SJSA1 (cell line): ENCODE data around the gene SLC8A1. TPM values are rescaled to one million over a fixed set of nuclear protein-coding genes. Genes with fewer than 3 reads are reported as not detected.

Experiments
- DNase-seq, 2 experiments: peaks; one replicate each; pipeline ENCODE4 v3.0.0-alpha.2; 2015 to 2020; ENCODE audit warnings: low spot score in 2 of 2, low read depth in 1 of 2
- H3K27ac ChIP-seq: fragments of 250-450 bp; sonication (Bioruptor Pico); 2 replicates; pipeline ENCODE4 v1.5.1; 2020; ENCODE audit warnings: mild to moderate bottlenecking, moderate library complexity
- H3K27me3 ChIP-seq: fragments of 250-450 bp; sonication (Bioruptor Pico); replicated peaks from 2 replicates; pipeline ENCODE4 v1.5.1; 2020; ENCODE audit warnings: mild to moderate bottlenecking, moderate library complexity
- H3K36me3 ChIP-seq: fragments of 250-450 bp; sonication (Bioruptor Pico); 2 replicates; pipeline ENCODE4 v1.5.1; 2020; ENCODE audit warnings: mild to moderate bottlenecking
- H3K4me1 ChIP-seq: fragments of 250-450 bp; sonication (Bioruptor Pico); replicated peaks from 2 replicates; pipeline ENCODE4 v1.6.1; 2021; ENCODE audit warnings: mild to moderate bottlenecking
- H3K4me3 ChIP-seq: fragments of 250-450 bp; sonication (Bioruptor Pico); 2 replicates; pipeline ENCODE4 v1.5.1; 2020; ENCODE audit warnings: mild to moderate bottlenecking
- H3K9me3 ChIP-seq: fragments of 250-450 bp; sonication (Bioruptor Pico); replicated peaks from 2 replicates; pipeline ENCODE4 v1.5.1; 2020; ENCODE audit warnings: mild to moderate bottlenecking
- total RNA-seq: library from RNA; depleted of rRNA; stranded (reverse); fragments of >200 nt; shearing (Covaris generic); gene quantifications from 2 replicates; pipeline ENCODE4 v1.2.3, GENCODE V29; 2014

The SLC8A1 gene
- total RNA-seq, 1 experiment from 2014 or later: 20.1 TPM

DNA sequence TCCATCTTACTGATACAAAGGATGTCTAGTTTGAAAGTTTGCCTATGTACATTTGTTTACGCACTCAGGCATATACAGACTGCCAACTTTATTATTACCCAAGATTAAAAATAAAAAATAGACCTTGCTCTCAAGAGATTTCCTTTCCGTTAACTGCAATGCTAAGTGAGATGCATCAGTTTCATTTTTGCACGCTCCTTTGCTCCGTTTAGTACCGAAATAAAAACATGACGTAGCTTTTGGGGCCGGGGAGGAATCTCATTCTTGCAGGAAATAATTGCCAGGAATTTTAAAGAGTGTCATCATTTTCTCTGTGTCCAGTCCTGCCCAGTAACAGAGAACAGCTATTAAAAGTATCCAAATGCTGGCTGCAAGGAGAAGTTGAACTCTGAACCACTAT is 169.5 kb downstream of the SLC8A1 start:
- no peaks in the 10 kb centered on the region for H3K27me3 ChIP-seq
- no peak overlapping the region for H3K4me3 ChIP-seq
- no peaks in the 10 kb centered on the region for H3K9me3 ChIP-seq
- H3K36me3 ChIP-seq: no peaks in the 10 kb centered on the region
- H3K27ac ChIP-seq: no peak overlapping the region
- H3K4me1 ChIP-seq: peaks cover 26% of the 10 kb centered on the region
- DNase-seq: no peak

DNA sequence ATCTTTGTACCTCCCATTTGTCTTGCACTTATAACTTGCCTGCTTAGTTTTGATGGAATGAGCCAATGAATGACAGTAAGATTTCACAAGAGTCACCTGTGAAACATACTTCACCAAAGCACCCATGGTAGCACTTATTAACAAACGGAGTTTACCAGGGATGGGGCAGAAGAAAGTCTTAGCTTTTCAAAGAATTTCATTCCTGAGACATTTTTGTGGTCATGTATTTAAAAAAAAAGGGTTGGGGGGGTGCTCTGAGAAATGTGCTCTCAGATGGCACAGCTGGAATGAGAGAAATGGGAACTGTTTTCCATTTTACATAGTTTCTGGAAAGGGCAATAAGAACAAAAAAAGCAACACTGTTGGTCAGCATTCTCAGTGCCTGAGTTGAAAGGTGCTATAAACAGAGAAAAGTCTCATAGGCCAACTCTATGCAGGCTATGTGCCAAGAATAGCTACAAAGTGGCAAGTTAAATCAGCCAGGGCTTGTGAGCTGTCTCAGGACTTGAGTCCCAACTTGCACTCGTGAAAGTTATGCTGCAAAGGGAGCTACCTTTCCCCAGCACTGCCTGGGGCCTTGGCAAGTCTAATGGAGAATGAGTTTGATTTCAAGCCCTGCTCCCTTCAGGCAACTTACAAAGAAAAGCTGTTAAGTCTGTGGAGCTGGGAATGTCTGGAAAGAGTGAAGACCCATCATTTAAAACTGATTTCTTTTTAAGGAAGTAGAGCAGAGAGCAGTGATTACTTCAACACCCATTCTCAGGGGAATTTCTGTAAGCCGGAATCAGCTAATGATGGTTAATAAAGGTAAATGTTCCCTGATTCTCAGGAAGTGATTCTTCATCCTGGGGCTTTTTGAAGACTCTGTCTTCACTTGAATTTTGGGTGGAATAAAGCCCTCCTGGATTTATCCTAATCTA is 170.6 kb downstream of the SLC8A1 start:
- Histone ChIP-seq H3K4me3 (no peak overlapping the region), H3K9me3 (no peaks in the 10 kb centered on the region), H3K27ac (peak overlapping the region; percentile 54), H3K27me3 (no peaks in the 10 kb centered on the region), H3K36me3 (no peaks in the 10 kb centered on the region), H3K4me1 (peaks cover 32% of the 10 kb centered on the region)
- peak; percentile 52 to 78 for DNase-seq

DNA sequence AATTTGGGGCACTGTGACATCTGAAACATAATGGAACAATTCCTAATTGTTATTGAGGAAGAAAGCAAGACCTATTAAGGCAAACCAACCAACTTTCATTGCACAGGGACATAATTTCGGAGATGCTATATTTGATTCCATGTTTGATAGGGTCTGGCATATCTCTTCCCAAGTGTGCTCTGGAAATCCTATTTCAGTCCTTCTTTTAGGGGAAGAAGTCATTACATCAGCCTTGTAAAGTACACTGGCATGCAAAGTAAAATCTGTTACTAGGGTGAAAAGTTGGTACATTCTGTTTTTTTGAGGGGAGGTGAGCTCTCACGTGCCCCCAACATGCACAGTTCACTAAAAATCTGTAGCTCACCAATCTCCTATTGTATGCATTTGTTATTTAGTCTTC is 172.4 kb downstream of the SLC8A1 start:
- H3K27ac ChIP-seq: no peak overlapping the region
- no peak for DNase-seq
- H3K27me3 ChIP-seq: no peaks in the 10 kb centered on the region
- H3K9me3 ChIP-seq: no peaks in the 10 kb centered on the region
- H3K4me1 ChIP-seq: peaks cover 32% of the 10 kb centered on the region
- H3K4me3 ChIP-seq: no peak overlapping the region
- no peaks in the 10 kb centered on the region for H3K36me3 ChIP-seq

DNA sequence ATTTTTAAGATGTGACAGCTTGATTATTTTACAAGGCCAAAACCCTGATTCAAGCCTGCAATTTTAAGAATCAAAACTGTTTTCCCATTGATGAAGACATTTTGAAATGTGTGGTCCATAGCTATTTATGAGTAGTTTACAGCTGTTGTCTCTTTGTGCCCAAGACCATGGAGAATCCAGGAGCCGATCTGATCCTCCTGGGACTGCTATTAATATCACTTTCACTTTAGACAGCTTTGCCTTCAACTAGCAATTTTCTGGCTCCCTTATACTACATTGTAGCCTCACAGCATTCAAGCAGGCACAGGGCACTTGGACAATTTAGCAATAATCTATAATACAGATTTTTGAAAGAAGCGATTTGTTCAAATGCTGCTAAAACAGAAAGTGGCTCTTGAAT is 172.9 kb downstream of the SLC8A1 start:
- Histone ChIP-seq H3K4me1 (peaks cover 32% of the 10 kb centered on the region), H3K9me3 (no peaks in the 10 kb centered on the region), H3K36me3 (no peaks in the 10 kb centered on the region), H3K4me3 (no peak overlapping the region), H3K27me3 (no peaks in the 10 kb centered on the region), H3K27ac (no peak overlapping the region; the same call in 1 of the 2 replicates)
- DNase-seq: peak in 1 of 2 experiments; percentile 25

- Histone ChIP-seq H3K4me3 (no peak overlapping the region), H3K4me1 (peaks cover 29% of the 10 kb centered on the region), H3K9me3 (no peaks in the 10 kb centered on the region), H3K36me3 (no peaks in the 10 kb centered on the region), H3K27ac (no peak overlapping the region), H3K27me3 (no peaks in the 10 kb centered on the region)
- no peak for DNase-seq
Observed at GRCh38 chr2:40276076-40276475, 175.8 kb downstream of the SLC8A1 start.

GRCh38 chr2:40274270-40274669 is 177.6 kb downstream of the SLC8A1 start:
- no peaks in the 10 kb centered on the region for H3K36me3 ChIP-seq
- peaks cover 19% of the 10 kb centered on the region for H3K4me1 ChIP-seq
- H3K4me3 ChIP-seq: no peak overlapping the region
- DNase-seq: no peak
- H3K27me3 ChIP-seq: no peaks in the 10 kb centered on the region
- H3K27ac ChIP-seq: no peak overlapping the region
- no peaks in the 10 kb centered on the region for H3K9me3 ChIP-seq

- no peak overlapping the region for H3K4me3 ChIP-seq
- no peak for DNase-seq
- no peaks in the 10 kb centered on the region for H3K9me3 ChIP-seq
- H3K27ac ChIP-seq: no peak overlapping the region
- H3K4me1 ChIP-seq: peaks cover 17% of the 10 kb centered on the region
- no peaks in the 10 kb centered on the region for H3K36me3 ChIP-seq
- no peaks in the 10 kb centered on the region for H3K27me3 ChIP-seq
Observed at GRCh38 chr2:40273734-40274182, 178.1 kb downstream of the SLC8A1 start.

DNA sequence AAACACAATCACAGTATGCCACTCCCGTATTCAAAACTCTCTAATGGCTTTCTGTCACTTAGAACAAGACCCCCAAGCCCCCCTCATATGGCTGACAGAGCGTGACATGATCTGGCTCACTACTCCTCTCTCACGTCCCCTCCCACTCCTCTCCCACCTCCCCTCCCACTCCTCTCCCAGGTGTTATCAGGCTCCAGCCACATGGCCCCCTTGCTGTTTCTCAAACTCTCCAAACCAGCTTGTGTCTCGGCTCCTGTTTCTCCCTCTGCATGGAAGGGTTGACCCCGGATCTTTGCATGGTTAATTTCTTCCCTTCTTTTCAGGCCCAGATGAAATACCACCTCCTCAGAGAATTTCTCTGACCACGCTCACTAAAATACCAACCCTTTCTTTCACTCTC is 180.8 kb downstream of the SLC8A1 start:
- peaks cover 11% of the 10 kb centered on the region for H3K4me1 ChIP-seq
- no peaks in the 10 kb centered on the region for H3K36me3 ChIP-seq
- H3K9me3 ChIP-seq: no peaks in the 10 kb centered on the region
- H3K27me3 ChIP-seq: no peaks in the 10 kb centered on the region
- no peak overlapping the region for H3K4me3 ChIP-seq
- DNase-seq: no peak
- 0 out of 2 replicates have a peak overlapping the region, but pooled peaks have one; percentile 11 for H3K27ac ChIP-seq

- Histone ChIP-seq H3K27me3 (no peaks in the 10 kb centered on the region), H3K36me3 (no peaks in the 10 kb centered on the region), H3K4me1 (peaks cover 11% of the 10 kb centered on the region)
Observed at GRCh38 chr2:40270372-40270771, 181.5 kb downstream of the SLC8A1 start.

DNA sequence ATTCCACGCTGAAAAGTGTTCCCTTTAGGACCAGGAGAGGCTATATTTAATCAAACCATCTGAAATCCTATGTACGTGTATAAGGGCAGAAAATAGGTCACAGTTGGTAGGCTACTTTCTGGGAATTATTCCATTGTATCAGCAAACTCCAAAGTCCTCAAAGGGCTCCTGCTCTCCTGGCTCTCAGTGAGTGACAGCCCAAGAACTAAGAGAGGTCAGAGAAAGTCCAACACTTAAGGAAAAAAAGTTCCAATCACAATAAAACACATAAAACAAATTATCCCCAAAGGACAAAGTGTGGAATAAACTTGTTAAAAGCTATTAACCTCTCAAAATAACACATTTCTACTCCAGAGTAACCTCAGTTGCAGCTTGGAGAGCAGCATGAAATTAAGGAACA is 183.3 kb downstream of the SLC8A1 start:
- Histone ChIP-seq H3K9me3 (no peaks in the 10 kb centered on the region), H3K4me3 (no peak overlapping the region), H3K36me3 (no peaks in the 10 kb centered on the region), H3K4me1 (peaks cover 11% of the 10 kb centered on the region), H3K27me3 (no peaks in the 10 kb centered on the region), H3K27ac (no peak overlapping the region)
- DNase-seq: no peak

More at GRCh38 chr2:40270372-40270771, 181.5 kb downstream of the SLC8A1 start:
- Histone ChIP-seq H3K27ac (no peak overlapping the region), H3K4me3 (no peak overlapping the region), H3K9me3 (no peaks in the 10 kb centered on the region)
- DNase-seq: no peak

- Histone ChIP-seq H3K27me3 (no peaks in the 10 kb centered on the region), H3K9me3 (no peaks in the 10 kb centered on the region), H3K4me3 (no peak overlapping the region), H3K36me3 (no peaks in the 10 kb centered on the region), H3K27ac (no peak overlapping the region), H3K4me1 (peaks cover 4% of the 10 kb centered on the region)
- DNase-seq: no peak
Observed at GRCh38 chr2:40266201-40266600, 185.7 kb downstream of the SLC8A1 start.

DNA sequence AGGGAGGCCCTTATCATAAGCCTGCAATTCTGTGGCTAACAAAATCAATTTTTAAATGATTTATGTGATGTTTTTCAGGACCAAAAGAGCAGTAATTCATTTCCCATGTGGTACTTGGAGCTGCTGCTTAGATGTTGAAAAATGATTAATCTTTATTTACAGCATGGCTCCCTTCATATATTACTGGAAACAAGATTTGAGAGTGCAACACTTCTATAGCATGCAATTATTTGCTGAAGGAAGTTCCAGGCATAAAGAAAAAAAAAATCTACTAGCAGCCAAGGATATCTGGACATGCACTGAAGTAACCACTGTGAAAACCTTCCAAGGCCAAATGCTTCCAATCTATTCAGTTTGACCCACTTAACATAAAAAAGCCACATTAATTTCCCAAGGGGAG is 186.3 kb downstream of the SLC8A1 start:
- no peaks in the 10 kb centered on the region for H3K9me3 ChIP-seq
- H3K4me3 ChIP-seq: no peak overlapping the region
- H3K4me1 ChIP-seq: no peaks in the 10 kb centered on the region
- no peak for DNase-seq
- H3K36me3 ChIP-seq: no peaks in the 10 kb centered on the region
- H3K27ac ChIP-seq: no peak overlapping the region
- no peaks in the 10 kb centered on the region for H3K27me3 ChIP-seq

- no peak for DNase-seq
- H3K4me1 ChIP-seq: no peaks in the 10 kb centered on the region
- no peaks in the 10 kb centered on the region for H3K36me3 ChIP-seq
- H3K27ac ChIP-seq: no peak overlapping the region
- H3K9me3 ChIP-seq: no peaks in the 10 kb centered on the region
- no peaks in the 10 kb centered on the region for H3K27me3 ChIP-seq
- no peak overlapping the region for H3K4me3 ChIP-seq
Observed at GRCh38 chr2:40261042-40261441, 190.8 kb downstream of the SLC8A1 start.

DNA sequence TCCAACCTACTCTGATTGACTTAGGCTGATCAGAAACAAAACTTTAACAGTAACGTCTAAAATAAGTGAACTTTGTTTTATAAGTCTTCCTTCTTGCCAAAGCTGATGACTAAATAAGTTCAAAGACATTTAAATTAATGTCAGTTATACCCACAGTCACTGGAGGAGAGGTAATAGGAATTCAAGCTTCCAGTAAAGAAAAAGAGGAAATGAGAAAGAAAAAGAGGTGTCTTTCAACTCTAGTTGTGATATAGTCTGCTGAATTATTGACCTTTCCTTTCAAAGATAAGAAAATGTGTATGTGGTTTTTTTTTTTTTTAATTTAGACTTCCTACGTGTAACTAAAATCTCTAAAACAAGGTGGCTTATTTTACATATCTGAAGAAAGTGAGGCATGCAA is 191.5 kb downstream of the SLC8A1 start:
- no peak overlapping the region for H3K4me3 ChIP-seq
- no peaks in the 10 kb centered on the region for H3K27me3 ChIP-seq
- no peaks in the 10 kb centered on the region for H3K9me3 ChIP-seq
- DNase-seq: no peak
- peaks cover under 1% of the 10 kb centered on the region; the same call in 1 of the 2 replicates for H3K4me1 ChIP-seq
- H3K36me3 ChIP-seq: no peaks in the 10 kb centered on the region
- H3K27ac ChIP-seq: no peak overlapping the region
